Activated CD8-positive, alpha-beta T cell treated with anti-CD3 and anti-CD28 coated beads for 36 hours (primary cell): ENCODE data around the gene TRIL. TPM values are rescaled to one million over a fixed set of nuclear protein-coding genes. Genes with fewer than 3 reads are reported as not detected.

Source experiments
- ATAC-seq: fragments of 200-7000 bp; cut with Tn5 transposase; one replicate; pipeline ENCODE4 v1.10.0; 2021; ENCODE audit warnings: mild to moderate bottlenecking, moderate library complexity
- CTCF ChIA-PET: fragments of 350-600 bp; sonication (Branson Sonifier 250); formaldehyde crosslinking; loops from one replicate; lab custom pipeline; 2021; ENCODE audit warnings: antibody characterized with exemption; lab: Charles Lee
- POLR2A ChIA-PET: fragments of 350-600 bp; sonication (Branson Sonifier 250); formaldehyde crosslinking; loops from one replicate; lab custom pipeline; 2021; ENCODE audit warnings: antibody characterized with exemption; lab: Charles Lee
- DNase-seq: peaks from one replicate; pipeline ENCODE4 v3.0.0-alpha.2; 2020
- H3K27ac Mint-ChIP-seq: one replicate; pipeline ENCODE4 v1.8.0; 2021; ENCODE audit warnings: mild to moderate bottlenecking, mixed read lengths
- H3K27me3 Mint-ChIP-seq: one replicate; pipeline ENCODE4 v1.8.0; 2021; ENCODE audit warnings: mixed read lengths
- H3K36me3 Mint-ChIP-seq: one replicate; pipeline ENCODE4 v1.8.0; 2021; ENCODE audit warnings: low read depth, mixed read lengths
- H3K4me1 Mint-ChIP-seq: one replicate; pipeline ENCODE4 v1.8.0; 2021; ENCODE audit warnings: low read depth, mixed read lengths
- H3K4me3 Mint-ChIP-seq: one replicate; pipeline ENCODE4 v1.8.0; 2021; ENCODE audit warnings: mild to moderate bottlenecking, moderate library complexity, mixed read lengths
- H3K9me3 Mint-ChIP-seq: one replicate; pipeline ENCODE4 v1.8.0; 2021; ENCODE audit warnings: mixed read lengths
- intact Hi-C: fragments of 100-400 bp; cut with micrococcal nuclease; formaldehyde crosslinking; loops from one replicate; pipeline ENCODE4 v1.10.0; 2022
- total RNA-seq, 2 experiments: library from RNA; stranded (reverse); gene quantifications; one replicate each; pipeline ENCODE4 v1.2.3, GENCODE V29; 2021
- TF ChIP-seq, protein P1 (sequence below): fragments of 200-600 bp; IDR thresholded peaks from one replicate; pipeline ENCODE4 v1.8.0; 2022; ENCODE audit warnings: antibody characterized with exemption, mild to moderate bottlenecking

Gene TRIL
- total RNA-seq, 2 experiments from 2014 or later = not detected

DNA sequence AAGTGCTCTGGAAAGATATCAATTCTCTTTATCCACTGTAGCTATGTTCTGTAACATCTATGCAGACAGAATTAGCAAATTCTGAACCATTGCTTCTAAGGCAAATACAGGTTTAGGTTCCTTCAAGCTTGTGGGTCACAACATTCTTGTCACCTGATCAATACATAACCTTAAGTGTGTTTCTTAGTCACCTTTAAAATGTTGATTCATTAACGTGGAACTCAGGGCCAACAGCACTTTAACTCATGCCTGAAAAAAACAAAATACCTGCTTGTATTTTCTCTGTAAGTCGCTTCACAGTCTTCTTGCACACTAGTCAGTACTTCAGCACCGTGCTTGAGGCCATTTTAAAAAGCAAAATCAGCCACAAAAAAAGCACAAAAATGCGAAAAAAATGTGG is 35.2 kb upstream of the TRIL start:
- peaks cover 7% of the 10 kb centered on the region for H3K27me3 Mint-ChIP-seq
- H3K9me3 Mint-ChIP-seq = no peaks in the 10 kb centered on the region
- TF ChIP-seq, protein P1, sequence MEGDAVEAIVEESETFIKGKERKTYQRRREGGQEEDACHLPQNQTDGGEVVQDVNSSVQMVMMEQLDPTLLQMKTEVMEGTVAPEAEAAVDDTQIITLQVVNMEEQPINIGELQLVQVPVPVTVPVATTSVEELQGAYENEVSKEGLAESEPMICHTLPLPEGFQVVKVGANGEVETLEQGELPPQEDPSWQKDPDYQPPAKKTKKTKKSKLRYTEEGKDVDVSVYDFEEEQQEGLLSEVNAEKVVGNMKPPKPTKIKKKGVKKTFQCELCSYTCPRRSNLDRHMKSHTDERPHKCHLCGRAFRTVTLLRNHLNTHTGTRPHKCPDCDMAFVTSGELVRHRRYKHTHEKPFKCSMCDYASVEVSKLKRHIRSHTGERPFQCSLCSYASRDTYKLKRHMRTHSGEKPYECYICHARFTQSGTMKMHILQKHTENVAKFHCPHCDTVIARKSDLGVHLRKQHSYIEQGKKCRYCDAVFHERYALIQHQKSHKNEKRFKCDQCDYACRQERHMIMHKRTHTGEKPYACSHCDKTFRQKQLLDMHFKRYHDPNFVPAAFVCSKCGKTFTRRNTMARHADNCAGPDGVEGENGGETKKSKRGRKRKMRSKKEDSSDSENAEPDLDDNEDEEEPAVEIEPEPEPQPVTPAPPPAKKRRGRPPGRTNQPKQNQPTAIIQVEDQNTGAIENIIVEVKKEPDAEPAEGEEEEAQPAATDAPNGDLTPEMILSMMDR = no peak
- no peak for DNase-seq
- ChIA-PET CTCF (no interaction called here), POLR2A (no interaction called here)
- no peaks in the 10 kb centered on the region for H3K36me3 Mint-ChIP-seq
- ATAC-seq = no peak
- intact Hi-C loops = no loop called here
- H3K27ac Mint-ChIP-seq = no peak overlapping the region
- H3K4me1 Mint-ChIP-seq = no peaks in the 10 kb centered on the region
- H3K4me3 Mint-ChIP-seq = no peak overlapping the region

DNA sequence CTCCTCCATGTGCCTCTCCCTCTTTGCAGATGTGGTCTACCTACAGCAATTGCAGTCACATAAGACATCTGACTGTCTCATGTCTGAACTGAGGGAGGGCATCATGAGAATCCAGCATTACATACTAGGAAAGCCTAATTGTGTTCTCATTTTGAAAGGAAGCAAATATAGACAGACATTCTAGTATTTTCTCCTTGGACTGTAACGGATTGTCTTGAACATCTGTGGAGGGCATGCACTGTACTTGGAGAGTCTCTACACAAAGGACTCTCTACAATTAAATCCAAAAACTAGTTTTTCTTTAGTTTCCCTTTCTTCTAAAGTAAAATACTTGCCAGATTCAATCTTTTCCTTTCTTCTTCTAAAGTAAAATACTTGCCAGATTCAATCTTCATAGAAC is 34.7 kb upstream of the TRIL start:
- no peaks in the 10 kb centered on the region for H3K4me1 Mint-ChIP-seq
- intact Hi-C loops = no loop called here
- no peaks in the 10 kb centered on the region for H3K9me3 Mint-ChIP-seq
- peaks cover 7% of the 10 kb centered on the region for H3K27me3 Mint-ChIP-seq
- ChIA-PET POLR2A (no interaction called here), CTCF (no interaction called here)
- ATAC-seq (no peak), DNase-seq (no peak)
- no peak overlapping the region for H3K4me3 Mint-ChIP-seq
- no peaks in the 10 kb centered on the region for H3K36me3 Mint-ChIP-seq
- no peak overlapping the region for H3K27ac Mint-ChIP-seq
- TF ChIP-seq, protein P1 = no peak

DNA sequence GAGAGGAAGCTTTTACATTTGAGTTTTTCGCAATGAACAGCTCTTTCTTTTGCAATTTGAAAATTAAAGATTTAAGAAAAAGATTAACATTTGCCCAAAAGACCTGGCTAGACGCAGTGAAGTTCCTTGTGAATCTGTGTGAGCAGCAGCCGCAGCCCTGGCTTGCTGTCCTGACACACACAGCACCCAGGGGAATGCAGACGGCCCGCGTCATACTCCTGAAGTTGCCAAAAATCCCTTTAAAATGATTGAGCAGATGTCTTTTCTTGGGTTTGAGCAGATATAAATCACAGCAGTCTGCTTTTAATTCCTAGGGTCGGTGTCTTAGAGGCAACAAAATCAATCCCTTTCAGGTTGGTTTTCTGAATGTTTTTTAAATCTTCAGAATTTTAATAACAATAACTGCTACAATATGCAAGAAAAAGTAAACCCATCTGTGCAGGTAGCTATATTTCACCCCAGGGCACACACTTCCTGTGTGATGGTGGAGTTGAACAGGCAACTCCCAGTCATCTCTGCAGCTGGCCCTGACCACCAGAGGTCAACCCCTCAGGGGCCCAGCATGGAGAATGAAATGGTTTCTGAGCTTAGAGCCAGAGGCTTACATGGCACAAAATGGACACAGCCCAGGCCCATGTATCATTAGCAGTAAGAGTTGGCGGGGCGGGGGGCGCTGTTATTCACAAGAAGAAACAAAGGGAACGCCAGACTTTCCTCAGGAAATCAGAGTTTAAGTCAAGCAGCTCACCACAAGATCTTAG is 32.2 kb upstream of the TRIL start:
- CTCF ChIA-PET = interaction anchor here (0.7 to 1.5 kb wide), 2 partner anchors 63 to 68 kb away, joined by 3 to 4 read pairs; no protein-coding TSS in a partner anchor
- TF ChIP-seq, protein P1 = no peak
- POLR2A ChIA-PET = no interaction called here
- Mint-ChIP-seq H3K27ac (no peak overlapping the region), H3K4me3 (no peak overlapping the region), H3K27me3 (peaks cover 4% of the 10 kb centered on the region), H3K4me1 (no peaks in the 10 kb centered on the region), H3K36me3 (no peaks in the 10 kb centered on the region), H3K9me3 (no peaks in the 10 kb centered on the region)
- intact Hi-C loops = no loop called here
- ATAC-seq (no peak), DNase-seq (no peak)

DNA sequence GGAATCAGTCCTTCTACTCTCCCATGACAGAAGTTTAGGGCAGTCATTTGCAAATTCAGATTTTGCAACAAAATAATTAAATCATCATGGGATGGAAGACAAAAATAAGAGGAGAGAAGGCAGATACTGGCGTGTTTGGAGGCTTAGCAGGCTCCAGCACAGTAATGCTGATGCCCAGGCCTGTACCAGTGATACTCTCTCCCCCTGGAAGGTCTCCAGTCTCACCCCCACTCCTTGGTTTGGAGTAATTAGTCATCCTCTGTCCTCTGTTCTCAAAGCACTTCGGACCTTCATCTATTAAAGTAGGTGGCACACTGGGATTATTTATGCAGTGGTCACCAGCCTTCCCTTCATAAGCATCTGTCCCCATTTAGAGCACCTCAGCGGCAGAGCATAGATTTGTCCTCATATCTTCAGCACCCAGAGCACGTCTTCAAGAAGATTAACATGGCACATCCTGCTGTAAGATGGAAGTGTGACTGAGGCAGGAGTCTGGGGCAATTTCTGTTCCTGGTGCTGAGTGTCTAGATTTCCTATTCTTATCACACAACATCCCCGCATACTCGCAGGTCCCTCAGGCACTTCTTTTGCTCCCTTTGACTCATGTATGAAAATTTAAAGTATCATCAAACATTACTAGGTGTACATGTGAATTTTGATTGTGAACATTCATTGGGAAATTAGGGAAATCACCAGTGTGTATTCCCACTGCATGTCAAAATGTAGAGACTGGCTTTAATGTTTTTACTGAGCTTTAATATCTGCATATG is 31.3 kb upstream of the TRIL start:
- intact Hi-C loops = no loop called here
- TF ChIP-seq, protein P1 = no peak
- POLR2A ChIA-PET = no interaction called here

DNA sequence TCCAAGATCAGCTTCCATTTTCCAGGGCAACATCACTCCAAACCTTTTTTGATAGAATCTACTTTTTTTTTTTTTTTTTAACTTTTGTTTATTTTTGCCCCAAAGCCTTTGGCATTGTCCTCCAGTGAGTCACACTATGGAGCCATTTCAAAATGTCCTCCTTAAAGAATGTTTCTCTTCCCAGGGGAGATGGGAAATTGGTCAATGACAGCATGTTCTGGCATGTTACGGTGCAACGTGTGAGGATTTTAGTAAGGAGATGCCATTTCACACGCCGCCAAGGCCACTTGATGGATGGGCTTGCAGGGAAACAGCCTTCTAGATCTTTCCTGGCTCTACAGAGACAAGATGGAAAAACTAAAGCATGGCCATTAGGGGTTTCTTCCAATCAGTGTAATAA is 30.7 kb upstream of the TRIL start:
- POLR2A ChIA-PET = interaction anchor here (0.6 kb wide), 1 partner anchor 49 kb away, joined by 3 read pairs; no protein-coding TSS in a partner anchor
- H3K9me3 Mint-ChIP-seq = no peaks in the 10 kb centered on the region
- H3K27ac Mint-ChIP-seq = no peak overlapping the region
- intact Hi-C loops = no loop called here
- H3K36me3 Mint-ChIP-seq = no peaks in the 10 kb centered on the region
- ATAC-seq = no peak
- CTCF ChIA-PET = no interaction called here
- no peaks in the 10 kb centered on the region for H3K4me1 Mint-ChIP-seq
- DNase-seq = no peak
- TF ChIP-seq, protein P1 = no peak
- H3K27me3 Mint-ChIP-seq = peaks cover 4% of the 10 kb centered on the region
- no peak overlapping the region for H3K4me3 Mint-ChIP-seq

More for the DNA sequence above, 31.3 kb upstream of the TRIL start:
- Mint-ChIP-seq H3K9me3 (no peaks in the 10 kb centered on the region), H3K27ac (no peak overlapping the region), H3K4me1 (no peaks in the 10 kb centered on the region), H3K36me3 (no peaks in the 10 kb centered on the region), H3K4me3 (no peak overlapping the region), H3K27me3 (peaks cover 4% of the 10 kb centered on the region)
- CTCF ChIA-PET = interaction anchor here (0.7 to 1.5 kb wide), 2 partner anchors 62 to 67 kb away, joined by 3 to 4 read pairs; no protein-coding TSS in a partner anchor
- ATAC-seq = no peak
- no peak for DNase-seq
